Mesothelial cell of epicardium (in vitro differentiated cells): ENCODE results near the gene SLC35F6. TPM values are rescaled to one million over a fixed set of nuclear protein-coding genes. Genes with fewer than 3 reads are reported as not detected.

Source experiments
- DNase-seq, 2 experiments: peaks; one replicate each; pipeline ENCODE4 v3.0.0; 2021; ENCODE audit warnings: low spot score in 2 of 2; ENCODE audit not compliant: unreplicated experiment in 2 of 2
- H3K27ac Mint-ChIP-seq: 2 replicates; pipeline ENCODE4 v1.8.0; 2021; ENCODE audit warnings: mixed read lengths
- H3K27me3 Mint-ChIP-seq: 2 replicates; pipeline ENCODE4 v1.8.0; 2021; ENCODE audit warnings: low read depth, mixed read lengths
- H3K36me3 Mint-ChIP-seq: 2 replicates; pipeline ENCODE4 v1.8.0; 2021; ENCODE audit warnings: mixed read lengths
- H3K4me1 Mint-ChIP-seq: 2 replicates; pipeline ENCODE4 v1.8.0; 2021; ENCODE audit warnings: mixed read lengths
- H3K4me3 Mint-ChIP-seq: 2 replicates; pipeline ENCODE4 v1.8.0; 2021; ENCODE audit warnings: mild to moderate bottlenecking, moderate library complexity, mixed read lengths
- H3K9me3 Mint-ChIP-seq: 2 replicates; pipeline ENCODE4 v1.8.0; 2021; ENCODE audit warnings: mixed read lengths
- CTCF ChIP-seq: fragments of 200-600 bp; sonication (generic); IDR thresholded peaks from one replicate; pipeline ENCODE4 v1.5.0; 2021; ENCODE audit warnings: antibody characterized with exemption; ENCODE audit not compliant: unreplicated experiment
- total RNA-seq: library from RNA; stranded (reverse); gene quantifications from 3 replicates; pipeline ENCODE4 v1.2.1, GENCODE V29; 2021

The SLC35F6 gene
- total RNA-seq, 1 donor from 2014 or later: 26.0 TPM

- Mint-ChIP-seq H3K4me3 (no peak overlapping the region), H3K4me1 (peaks cover 10% of the 10 kb centered on the region), H3K36me3 (no peaks in the 10 kb centered on the region), H3K27ac (no peak overlapping the region), H3K27me3 (no peaks in the 10 kb centered on the region), H3K9me3 (no peaks in the 10 kb centered on the region)
- TF ChIP-seq CTCF: no peak
- DNase-seq: no peak
Measured at GRCh38 chr2:26740346-26740745, 23.7 kb upstream of the SLC35F6 start.

GRCh38 chr2:26740890-26741302 is 23.2 kb upstream of the SLC35F6 start:
- TF ChIP-seq CTCF: no peak
- H3K4me3 Mint-ChIP-seq: no peak overlapping the region
- H3K9me3 Mint-ChIP-seq: no peaks in the 10 kb centered on the region
- peaks cover 10% of the 10 kb centered on the region for H3K4me1 Mint-ChIP-seq
- H3K27ac Mint-ChIP-seq: no peak overlapping the region
- H3K36me3 Mint-ChIP-seq: no peaks in the 10 kb centered on the region
- DNase-seq: no peak
- H3K27me3 Mint-ChIP-seq: no peaks in the 10 kb centered on the region

GRCh38 chr2:26742048-26742770 is 21.9 kb upstream of the SLC35F6 start:
- no peak for TF ChIP-seq CTCF
- Mint-ChIP-seq H3K9me3 (no peaks in the 10 kb centered on the region), H3K27ac (no peak overlapping the region), H3K4me1 (peaks cover 10% of the 10 kb centered on the region), H3K36me3 (no peaks in the 10 kb centered on the region), H3K4me3 (no peak overlapping the region), H3K27me3 (no peaks in the 10 kb centered on the region)
- no peak for DNase-seq

GRCh38 chr2:26743852-26744251 is 20.2 kb upstream of the SLC35F6 start:
- Mint-ChIP-seq H3K36me3 (no peaks in the 10 kb centered on the region), H3K27me3 (no peaks in the 10 kb centered on the region)

DNA sequence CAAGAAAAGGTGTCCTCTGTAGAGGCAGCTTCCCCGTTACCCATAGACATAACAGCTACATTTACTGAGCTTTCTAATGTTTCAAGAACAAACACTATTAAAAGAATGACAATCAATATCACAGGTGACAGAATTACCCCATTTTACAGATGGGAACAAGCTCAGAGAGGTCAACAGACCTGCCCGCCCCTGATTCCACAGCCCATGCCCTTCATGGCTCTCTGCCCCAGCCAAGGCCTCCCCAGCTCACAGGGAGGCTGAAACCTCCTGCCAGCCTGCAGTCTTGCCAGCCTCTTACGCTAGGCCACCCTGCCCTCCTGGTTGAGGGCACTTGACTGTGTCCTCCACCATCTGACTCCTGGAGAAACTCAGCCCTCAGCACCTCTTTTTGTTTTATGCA is 19.1 kb upstream of the SLC35F6 start:
- Mint-ChIP-seq H3K27ac (peak overlapping the region; percentile 28), H3K4me1 (peaks cover 13% of the 10 kb centered on the region), H3K36me3 (no peaks in the 10 kb centered on the region), H3K27me3 (no peaks in the 10 kb centered on the region), H3K4me3 (no peak overlapping the region), H3K9me3 (no peaks in the 10 kb centered on the region)
- TF ChIP-seq CTCF: no peak
- DNase-seq: no peak

More at GRCh38 chr2:26743852-26744251, 20.2 kb upstream of the SLC35F6 start:
- no peak for TF ChIP-seq CTCF
- DNase-seq: no peak
- H3K4me3 Mint-ChIP-seq: no peak overlapping the region
- H3K27ac Mint-ChIP-seq: no peak overlapping the region
- H3K9me3 Mint-ChIP-seq: no peaks in the 10 kb centered on the region
- H3K4me1 Mint-ChIP-seq: peaks cover 10% of the 10 kb centered on the region
